ENCODE data around the gene EVA1A. TPM values are rescaled to one million over a fixed set of nuclear protein-coding genes. Genes with fewer than 3 reads are reported as not detected.

The EVA1A gene
- total and polyA plus RNA-seq, 2 experiments from 2014 or later = 4.6 to 7.9 TPM

DNA sequence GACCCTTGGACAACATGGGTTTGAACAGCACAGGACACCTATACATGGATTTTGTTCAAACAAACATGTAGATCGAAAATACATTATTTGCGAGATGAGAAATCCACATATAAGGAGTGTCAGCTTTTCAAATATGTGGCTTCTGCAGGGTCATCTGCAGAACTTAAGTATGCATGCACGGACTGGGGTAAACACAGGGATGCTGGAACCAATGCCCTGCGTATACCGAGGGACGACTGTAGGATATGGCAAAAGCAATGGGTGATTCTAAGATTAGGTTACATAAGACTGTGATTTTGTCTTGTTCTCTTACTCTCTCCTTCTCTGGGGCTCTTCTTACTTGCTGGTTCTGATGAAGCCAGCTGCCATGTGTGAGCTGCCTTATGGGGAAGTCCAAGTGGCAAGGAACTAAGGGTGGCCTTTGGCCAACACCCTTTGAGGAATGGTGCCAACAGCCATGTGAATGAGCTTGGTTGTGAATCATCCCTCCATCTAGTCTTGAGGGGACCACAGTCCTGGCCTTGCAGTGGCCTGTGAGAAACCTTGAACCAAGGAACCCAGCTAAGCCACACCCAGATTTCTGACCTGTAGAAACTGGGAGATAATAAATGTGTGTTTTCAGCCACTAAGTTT is 66.5 kb downstream of the EVA1A start:
- Mint-ChIP-seq H3K4me1 (peaks cover 5% of the 10 kb centered on the region; the same call in 2 of the 3 replicates), H3K27ac (no peak overlapping the region), H3K27me3 (ENCODE audit: insufficient read depth, low read depth, poor library complexity) (peaks cover 2% of the 10 kb centered on the region), H3K36me3 (ENCODE audit: low read depth) (no peaks in the 10 kb centered on the region), H3K9me3 (no peaks in the 10 kb centered on the region; the same call in 2 of the 3 replicates), H3K4me3 (no peak overlapping the region)
- no peak overlapping the region for H3K27ac ChIP-seq (ENCODE audit: low read depth)
- H3K79me2 ChIP-seq (replicated peaks; ENCODE audit: insufficient read depth) = no peaks in the 10 kb centered on the region
- H2AFZ ChIP-seq = no peak overlapping the region
- H3K4me1 ChIP-seq (ENCODE audit: insufficient read depth) = peaks cover 4% of the 10 kb centered on the region
- DNase-seq (ENCODE audit: low spot score) (no peak), ATAC-seq (no peak)
- no peaks in the 10 kb centered on the region for H3K36me3 ChIP-seq (ENCODE audit: insufficient read depth)
- no peaks in the 10 kb centered on the region for H3F3A ChIP-seq (replicated peaks; ENCODE audit: low read depth)
- H3K4me3 ChIP-seq = no peak overlapping the region
- TF ChIP-seq EZH2phosphoT487 (IDR thresholded peaks at IDR 0.05; ENCODE audit: unreplicated experiment) (no peak), EZH2 (IDR thresholded peaks at IDR 0.05; ENCODE audit: low read depth, unreplicated experiment) (no peak), ZNF114 (CRISPR knock-in tag; IDR thresholded peaks at IDR 0.05) (no peak), ZNF331 (CRISPR knock-in tag; IDR thresholded peaks at IDR 0.05; ENCODE audit: low read depth) (no peak), CREB1 (CRISPR knock-in tag; IDR thresholded peaks at IDR 0.05; ENCODE audit: low read depth) (no peak), STAT1 (IDR thresholded peaks at IDR 0.05; ENCODE audit: unreplicated experiment) (no peak), NANOG (IDR thresholded peaks at IDR 0.05; ENCODE audit: borderline replicate concordance) (no peak), JUNB (IDR thresholded peaks at IDR 0.05; ENCODE audit: unreplicated experiment) (no peak), POLR2AphosphoS5 (IDR thresholded peaks at IDR 0.05; ENCODE audit: low read depth) (no peak)
- TF ChIP-seq, protein P1, sequence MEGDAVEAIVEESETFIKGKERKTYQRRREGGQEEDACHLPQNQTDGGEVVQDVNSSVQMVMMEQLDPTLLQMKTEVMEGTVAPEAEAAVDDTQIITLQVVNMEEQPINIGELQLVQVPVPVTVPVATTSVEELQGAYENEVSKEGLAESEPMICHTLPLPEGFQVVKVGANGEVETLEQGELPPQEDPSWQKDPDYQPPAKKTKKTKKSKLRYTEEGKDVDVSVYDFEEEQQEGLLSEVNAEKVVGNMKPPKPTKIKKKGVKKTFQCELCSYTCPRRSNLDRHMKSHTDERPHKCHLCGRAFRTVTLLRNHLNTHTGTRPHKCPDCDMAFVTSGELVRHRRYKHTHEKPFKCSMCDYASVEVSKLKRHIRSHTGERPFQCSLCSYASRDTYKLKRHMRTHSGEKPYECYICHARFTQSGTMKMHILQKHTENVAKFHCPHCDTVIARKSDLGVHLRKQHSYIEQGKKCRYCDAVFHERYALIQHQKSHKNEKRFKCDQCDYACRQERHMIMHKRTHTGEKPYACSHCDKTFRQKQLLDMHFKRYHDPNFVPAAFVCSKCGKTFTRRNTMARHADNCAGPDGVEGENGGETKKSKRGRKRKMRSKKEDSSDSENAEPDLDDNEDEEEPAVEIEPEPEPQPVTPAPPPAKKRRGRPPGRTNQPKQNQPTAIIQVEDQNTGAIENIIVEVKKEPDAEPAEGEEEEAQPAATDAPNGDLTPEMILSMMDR (conservative IDR thresholded peaks at IDR 0.05; ENCODE audit: low read depth in 2 of 2) = no peak
- TF ChIP-seq, protein P2, sequence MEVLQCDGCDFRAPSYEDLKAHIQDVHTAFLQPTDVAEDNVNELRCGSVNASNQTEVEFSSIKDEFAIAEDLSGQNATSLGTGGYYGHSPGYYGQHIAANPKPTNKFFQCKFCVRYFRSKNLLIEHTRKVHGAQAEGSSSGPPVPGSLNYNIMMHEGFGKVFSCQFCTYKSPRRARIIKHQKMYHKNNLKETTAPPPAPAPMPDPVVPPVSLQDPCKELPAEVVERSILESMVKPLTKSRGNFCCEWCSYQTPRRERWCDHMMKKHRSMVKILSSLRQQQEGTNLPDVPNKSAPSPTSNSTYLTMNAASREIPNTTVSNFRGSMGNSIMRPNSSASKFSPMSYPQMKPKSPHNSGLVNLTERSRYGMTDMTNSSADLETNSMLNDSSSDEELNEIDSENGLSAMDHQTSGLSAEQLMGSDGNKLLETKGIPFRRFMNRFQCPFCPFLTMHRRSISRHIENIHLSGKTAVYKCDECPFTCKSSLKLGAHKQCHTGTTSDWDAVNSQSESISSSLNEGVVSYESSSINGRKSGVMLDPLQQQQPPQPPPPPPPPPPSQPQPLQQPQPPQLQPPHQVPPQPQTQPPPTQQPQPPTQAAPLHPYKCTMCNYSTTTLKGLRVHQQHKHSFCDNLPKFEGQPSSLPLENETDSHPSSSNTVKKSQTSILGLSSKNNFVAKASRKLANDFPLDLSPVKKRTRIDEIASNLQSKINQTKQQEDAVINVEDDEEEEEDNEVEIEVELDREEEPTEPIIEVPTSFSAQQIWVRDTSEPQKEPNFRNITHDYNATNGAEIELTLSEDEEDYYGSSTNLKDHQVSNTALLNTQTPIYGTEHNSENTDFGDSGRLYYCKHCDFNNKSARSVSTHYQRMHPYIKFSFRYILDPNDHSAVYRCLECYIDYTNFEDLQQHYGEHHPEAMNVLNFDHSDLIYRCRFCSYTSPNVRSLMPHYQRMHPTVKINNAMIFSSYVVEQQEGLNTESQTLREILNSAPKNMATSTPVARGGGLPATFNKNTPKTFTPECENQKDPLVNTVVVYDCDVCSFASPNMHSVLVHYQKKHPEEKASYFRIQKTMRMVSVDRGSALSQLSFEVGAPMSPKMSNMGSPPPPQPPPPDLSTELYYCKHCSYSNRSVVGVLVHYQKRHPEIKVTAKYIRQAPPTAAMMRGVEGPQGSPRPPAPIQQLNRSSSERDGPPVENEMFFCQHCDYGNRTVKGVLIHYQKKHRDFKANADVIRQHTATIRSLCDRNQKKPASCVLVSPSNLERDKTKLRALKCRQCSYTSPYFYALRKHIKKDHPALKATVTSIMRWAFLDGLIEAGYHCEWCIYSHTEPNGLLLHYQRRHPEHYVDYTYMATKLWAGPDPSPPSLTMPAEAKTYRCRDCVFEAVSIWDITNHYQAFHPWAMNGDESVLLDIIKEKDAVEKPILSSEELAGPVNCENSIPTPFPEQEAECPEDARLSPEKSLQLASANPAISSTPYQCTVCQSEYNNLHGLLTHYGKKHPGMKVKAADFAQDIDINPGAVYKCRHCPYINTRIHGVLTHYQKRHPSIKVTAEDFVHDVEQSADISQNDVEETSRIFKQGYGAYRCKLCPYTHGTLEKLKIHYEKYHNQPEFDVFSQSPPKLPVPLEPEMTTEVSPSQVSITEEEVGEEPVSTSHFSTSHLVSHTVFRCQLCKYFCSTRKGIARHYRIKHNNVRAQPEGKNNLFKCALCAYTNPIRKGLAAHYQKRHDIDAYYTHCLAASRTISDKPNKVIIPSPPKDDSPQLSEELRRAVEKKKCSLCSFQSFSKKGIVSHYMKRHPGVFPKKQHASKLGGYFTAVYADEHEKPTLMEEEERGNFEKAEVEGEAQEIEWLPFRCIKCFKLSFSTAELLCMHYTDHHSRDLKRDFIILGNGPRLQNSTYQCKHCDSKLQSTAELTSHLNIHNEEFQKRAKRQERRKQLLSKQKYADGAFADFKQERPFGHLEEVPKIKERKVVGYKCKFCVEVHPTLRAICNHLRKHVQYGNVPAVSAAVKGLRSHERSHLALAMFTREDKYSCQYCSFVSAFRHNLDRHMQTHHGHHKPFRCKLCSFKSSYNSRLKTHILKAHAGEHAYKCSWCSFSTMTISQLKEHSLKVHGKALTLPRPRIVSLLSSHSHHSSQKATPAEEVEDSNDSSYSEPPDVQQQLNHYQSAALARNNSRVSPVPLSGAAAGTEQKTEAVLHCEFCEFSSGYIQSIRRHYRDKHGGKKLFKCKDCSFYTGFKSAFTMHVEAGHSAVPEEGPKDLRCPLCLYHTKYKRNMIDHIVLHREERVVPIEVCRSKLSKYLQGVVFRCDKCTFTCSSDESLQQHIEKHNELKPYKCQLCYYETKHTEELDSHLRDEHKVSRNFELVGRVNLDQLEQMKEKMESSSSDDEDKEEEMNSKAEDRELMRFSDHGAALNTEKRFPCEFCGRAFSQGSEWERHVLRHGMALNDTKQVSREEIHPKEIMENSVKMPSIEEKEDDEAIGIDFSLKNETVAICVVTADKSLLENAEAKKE (CRISPR knock-in tag; IDR thresholded peaks at IDR 0.05) = no peak
- TF ChIP-seq, protein P3, sequence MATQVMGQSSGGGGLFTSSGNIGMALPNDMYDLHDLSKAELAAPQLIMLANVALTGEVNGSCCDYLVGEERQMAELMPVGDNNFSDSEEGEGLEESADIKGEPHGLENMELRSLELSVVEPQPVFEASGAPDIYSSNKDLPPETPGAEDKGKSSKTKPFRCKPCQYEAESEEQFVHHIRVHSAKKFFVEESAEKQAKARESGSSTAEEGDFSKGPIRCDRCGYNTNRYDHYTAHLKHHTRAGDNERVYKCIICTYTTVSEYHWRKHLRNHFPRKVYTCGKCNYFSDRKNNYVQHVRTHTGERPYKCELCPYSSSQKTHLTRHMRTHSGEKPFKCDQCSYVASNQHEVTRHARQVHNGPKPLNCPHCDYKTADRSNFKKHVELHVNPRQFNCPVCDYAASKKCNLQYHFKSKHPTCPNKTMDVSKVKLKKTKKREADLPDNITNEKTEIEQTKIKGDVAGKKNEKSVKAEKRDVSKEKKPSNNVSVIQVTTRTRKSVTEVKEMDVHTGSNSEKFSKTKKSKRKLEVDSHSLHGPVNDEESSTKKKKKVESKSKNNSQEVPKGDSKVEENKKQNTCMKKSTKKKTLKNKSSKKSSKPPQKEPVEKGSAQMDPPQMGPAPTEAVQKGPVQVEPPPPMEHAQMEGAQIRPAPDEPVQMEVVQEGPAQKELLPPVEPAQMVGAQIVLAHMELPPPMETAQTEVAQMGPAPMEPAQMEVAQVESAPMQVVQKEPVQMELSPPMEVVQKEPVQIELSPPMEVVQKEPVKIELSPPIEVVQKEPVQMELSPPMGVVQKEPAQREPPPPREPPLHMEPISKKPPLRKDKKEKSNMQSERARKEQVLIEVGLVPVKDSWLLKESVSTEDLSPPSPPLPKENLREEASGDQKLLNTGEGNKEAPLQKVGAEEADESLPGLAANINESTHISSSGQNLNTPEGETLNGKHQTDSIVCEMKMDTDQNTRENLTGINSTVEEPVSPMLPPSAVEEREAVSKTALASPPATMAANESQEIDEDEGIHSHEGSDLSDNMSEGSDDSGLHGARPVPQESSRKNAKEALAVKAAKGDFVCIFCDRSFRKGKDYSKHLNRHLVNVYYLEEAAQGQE (IDR thresholded peaks at IDR 0.05; ENCODE audit: unreplicated experiment) = no peak
- TF ChIP-seq, protein P4, sequence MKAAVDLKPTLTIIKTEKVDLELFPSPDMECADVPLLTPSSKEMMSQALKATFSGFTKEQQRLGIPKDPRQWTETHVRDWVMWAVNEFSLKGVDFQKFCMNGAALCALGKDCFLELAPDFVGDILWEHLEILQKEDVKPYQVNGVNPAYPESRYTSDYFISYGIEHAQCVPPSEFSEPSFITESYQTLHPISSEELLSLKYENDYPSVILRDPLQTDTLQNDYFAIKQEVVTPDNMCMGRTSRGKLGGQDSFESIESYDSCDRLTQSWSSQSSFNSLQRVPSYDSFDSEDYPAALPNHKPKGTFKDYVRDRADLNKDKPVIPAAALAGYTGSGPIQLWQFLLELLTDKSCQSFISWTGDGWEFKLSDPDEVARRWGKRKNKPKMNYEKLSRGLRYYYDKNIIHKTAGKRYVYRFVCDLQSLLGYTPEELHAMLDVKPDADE (IDR thresholded peaks at IDR 0.05) = no peak
- H3K4me2 ChIP-seq = no peak overlapping the region
- H3K9me2 ChIP-seq (ENCODE audit: insufficient read depth) = 0 out of 2 replicates have a peak, but pooled peaks cover 7% of the 10 kb centered on the region
- H4K20me1 ChIP-seq (replicated peaks; ENCODE audit: insufficient read depth) = no peaks in the 10 kb centered on the region
- H3K27me3 ChIP-seq (ENCODE audit: insufficient read depth) = no peaks in the 10 kb centered on the region
